ENCODE results near the gene FMN1. TPM values are rescaled to one million over a fixed set of nuclear protein-coding genes. Genes with fewer than 3 reads are reported as not detected.

FMN1 gene
- total RNA-seq, 4 donors from 2014 or later = 5.1 to 13.3 (median 9.0) TPM

GRCh38 chr15:32824777-32825176, 369.7 kb downstream of the FMN1 start:
- 37 to 50% methylated on average over 3 to 5 of the region's 5 CpGs for WGBS, 2 donors (ENCODE audit: low coverage in 1 of 2)
- Histone ChIP-seq H3K4me3 (peak overlapping the region; percentile 3 to 13), H3K9me3 (no peaks in the 10 kb centered on the region), H3K27ac (peak overlapping the region; percentile 25 to 74 (median 68)), H3K27me3 (no peaks in the 10 kb centered on the region), H3K36me3 (no peaks in the 10 kb centered on the region), H3K4me1 (peaks cover 0 to 36% (median 5%) of the 10 kb centered on the region in 3 donors)
- TF ChIP-seq CTCF (IDR thresholded peaks at IDR 0.05) = no peak
- TF ChIP-seq EP300 (IDR thresholded peaks at IDR 0.05) = no peak
- no peak for TF ChIP-seq POLR2A (IDR thresholded peaks at IDR 0.05)
- no peak for TF ChIP-seq POLR2AphosphoS5 (IDR thresholded peaks at IDR 0.05)
- ATAC-seq = no peak

GRCh38 chr15:32823750-32824149, 370.8 kb downstream of the FMN1 start:
- Histone ChIP-seq H3K4me3 (no peak overlapping the region), H3K36me3 (no peaks in the 10 kb centered on the region), H3K4me1 (peaks cover 0 to 46% (median 5%) of the 10 kb centered on the region in 3 donors), H3K27me3 (no peaks in the 10 kb centered on the region), H3K27ac (no peak overlapping the region), H3K9me3 (no peaks in the 10 kb centered on the region)
- TF ChIP-seq POLR2A (IDR thresholded peaks at IDR 0.05) (no peak), CTCF (IDR thresholded peaks at IDR 0.05) (no peak), EP300 (IDR thresholded peaks at IDR 0.05) (no peak), POLR2AphosphoS5 (IDR thresholded peaks at IDR 0.05) (no peak)
- WGBS, 2 donors (ENCODE audit: low coverage in 1 of 2) = 82 to 87% methylated on average over 4 of the region's 4 CpGs
- no peak for ATAC-seq

GRCh38 chr15:32822739-32823138, 371.8 kb downstream of the FMN1 start:
- Histone ChIP-seq H3K36me3 (no peaks in the 10 kb centered on the region), H3K4me3 (no peak overlapping the region), H3K27me3 (no peaks in the 10 kb centered on the region), H3K4me1 (peaks cover 0 to 52% (median 5%) of the 10 kb centered on the region in 3 donors), H3K9me3 (no peaks in the 10 kb centered on the region), H3K27ac (no peak overlapping the region)
- no peak for TF ChIP-seq EP300 (IDR thresholded peaks at IDR 0.05)
- TF ChIP-seq CTCF (IDR thresholded peaks at IDR 0.05) = no peak
- no peak for TF ChIP-seq POLR2AphosphoS5 (IDR thresholded peaks at IDR 0.05)
- no peak for TF ChIP-seq POLR2A (IDR thresholded peaks at IDR 0.05)
- WGBS, 2 donors (ENCODE audit: low coverage in 1 of 2) = 79% methylated on average over 3 of the region's 3 CpGs; no CpG with 5 or more reads in 1 of the 2 donors
- ATAC-seq = no peak

GRCh38 chr15:32819448-32819847, 375.1 kb downstream of the FMN1 start:
- Histone ChIP-seq H3K27me3 (no peaks in the 10 kb centered on the region), H3K9me3 (no peaks in the 10 kb centered on the region), H3K36me3 (no peaks in the 10 kb centered on the region), H3K4me1 (peaks cover 0 to 35% (median 0%) of the 10 kb centered on the region in 3 donors), H3K27ac (peak overlapping the region in 1 of 4 donors; percentile 42), H3K4me3 (no peak overlapping the region)
- TF ChIP-seq POLR2AphosphoS5 (IDR thresholded peaks at IDR 0.05) = no peak
- no peak for TF ChIP-seq POLR2A (IDR thresholded peaks at IDR 0.05)
- TF ChIP-seq CTCF (IDR thresholded peaks at IDR 0.05) = no peak
- no peak for TF ChIP-seq EP300 (IDR thresholded peaks at IDR 0.05)
- 33 to 43% methylated on average over 3 of the region's 3 CpGs for WGBS, 2 donors (ENCODE audit: low coverage in 1 of 2)
- ATAC-seq = no peak

GRCh38 chr15:32818758-32819447, 375.6 kb downstream of the FMN1 start:
- no peak for TF ChIP-seq CTCF (IDR thresholded peaks at IDR 0.05)
- no peak for TF ChIP-seq POLR2A (IDR thresholded peaks at IDR 0.05)
- no peak for TF ChIP-seq EP300 (IDR thresholded peaks at IDR 0.05)
- TF ChIP-seq POLR2AphosphoS5 (IDR thresholded peaks at IDR 0.05) = no peak
- ATAC-seq = no peak
- peak overlapping the region in 1 of 4 donors; percentile 42 for H3K27ac ChIP-seq
- H3K4me1 ChIP-seq = peaks cover 0 to 29% (median 0%) of the 10 kb centered on the region in 3 donors
- no peaks in the 10 kb centered on the region for H3K27me3 ChIP-seq
- 15% methylated on average over 10 to 11 of the region's 11 CpGs for WGBS, 2 donors (ENCODE audit: low coverage in 1 of 2)
- no peaks in the 10 kb centered on the region for H3K9me3 ChIP-seq
- no peaks in the 10 kb centered on the region for H3K36me3 ChIP-seq
- H3K4me3 ChIP-seq = peak overlapping the region in 1 of 2 donors; percentile 14
